Loucy (cell line): ENCODE measurements around the gene TMEM17.

Experiments
- CTCF ChIP-seq: fragments of 200-600 bp; sonication (generic); conservative IDR thresholded peaks from 2 replicates; pipeline ENCODE4 v1.5.1; 2014; ENCODE audit warnings: mild to moderate bottlenecking, antibody characterized with exemption, low read length
- EZH2phosphoT487 ChIP-seq: fragments of 200-600 bp; IDR thresholded peaks from 2 replicates; pipeline ENCODE4 v1.6.1; 2018; ENCODE audit warnings: antibody characterized with exemption, mild to moderate bottlenecking, moderate library complexity, borderline replicate concordance

GRCh38 chr2:62498739-62499138 lies 7.3 kb downstream of the TMEM17 start:
- TF ChIP-seq CTCF (no peak), EZH2phosphoT487 (no peak)
